Non-pigmented ciliary epithelial cell (primary cell): ENCODE data around the gene DACT3.

ENCODE experiments used
- DNase-seq: peaks from one replicate; pipeline ENCODE4 v3.0.0-alpha.2; 2010; ENCODE audit warnings: low read depth

The DACT3 gene

GRCh38 chr19:46661020-46661731 lies at the start of gene DACT3:
TSS of gene DACT3 (minus strand) at chr19:46661182. CDS start at chr19:46661064, 118 bp downstream.
- DNase-seq = peak; percentile 99

GRCh38 chr19:46710687-46711086 lies 49.7 kb upstream of the DACT3 start:
- no peak for DNase-seq

- no peak for DNase-seq
These were observed 43.5 kb upstream of the DACT3 start for GRCh38 chr19:46704379-46705076.

GRCh38 chr19:46700704-46701103 lies 39.7 kb upstream of the DACT3 start:
- DNase-seq = no peak

- DNase-seq = no peak
These were observed 37.7 kb upstream of the DACT3 start for GRCh38 chr19:46698395-46699321.

GRCh38 chr19:46697204-46697960 lies 36.4 kb upstream of the DACT3 start:
- no peak for DNase-seq

GRCh38 chr19:46696866-46697203 lies 35.9 kb upstream of the DACT3 start:
- DNase-seq = no peak

GRCh38 chr19:46696052-46696451 lies 35.1 kb upstream of the DACT3 start:
- no peak for DNase-seq

- DNase-seq = no peak
These were observed 32.8 kb upstream of the DACT3 start for GRCh38 chr19:46693760-46694159.

- no peak for DNase-seq
These were observed 32.1 kb upstream of the DACT3 start for GRCh38 chr19:46692918-46693722.

- DNase-seq = no peak
These were observed 31.0 kb upstream of the DACT3 start for GRCh38 chr19:46691948-46692347.

- no peak for DNase-seq
These were observed 30.1 kb upstream of the DACT3 start for GRCh38 chr19:46691104-46691503.

- no peak for DNase-seq
These were observed 28.4 kb upstream of the DACT3 start for GRCh38 chr19:46689358-46689757.

- DNase-seq = no peak
These were observed 26.6 kb upstream of the DACT3 start for GRCh38 chr19:46687438-46688145.

- no peak for DNase-seq
These were observed 24.2 kb upstream of the DACT3 start for GRCh38 chr19:46685189-46685588.

- DNase-seq = no peak
These were observed 17.2 kb upstream of the DACT3 start for GRCh38 chr19:46678110-46678732.

GRCh38 chr19:46674416-46675178 lies 13.6 kb upstream of the DACT3 start:
- DNase-seq = no peak

- DNase-seq = peak; percentile 9
These were observed 9.8 kb upstream of the DACT3 start for GRCh38 chr19:46670813-46671212.

- DNase-seq = no peak
These were observed 7.7 kb upstream of the DACT3 start for GRCh38 chr19:46668662-46669061.
